ENCODE data around the gene CADPS. TPM values are rescaled to one million over a fixed set of nuclear protein-coding genes. Genes with fewer than 3 reads are reported as not detected.

CADPS gene
- polyA plus RNA-seq, 1 of the 3 experiments (the other 2 are of a cell fraction): 5.8 TPM

GRCh38 chr3:62812631-62813030 lies 62.6 kb downstream of the CADPS start (continued):
- no peak for TF ChIP-seq REST (IDR thresholded peaks at IDR 0.05; ENCODE audit: low read depth, low read length)
- TF ChIP-seq GATA2 (CRISPR knock-in tag; IDR thresholded peaks at IDR 0.05): no peak
- TF ChIP-seq TCF12 (IDR thresholded peaks at IDR 0.05): no peak

GRCh38 chr3:62811119-62811518 lies 64.1 kb downstream of the CADPS start:
- ChIA-PET CTCF (interaction anchor here (1.6 kb wide), 1 partner anchor 25 kb away, joined by 4 read pairs; no protein-coding TSS in a partner anchor), POLR2A (no interaction called here)
- no peaks in the 10 kb centered on the region for H3K9me2 ChIP-seq

More at GRCh38 chr3:62811119-62811518, 64.1 kb downstream of the CADPS start:
- no peaks in the 10 kb centered on the region for H3F3A ChIP-seq (replicated peaks; ENCODE audit: insufficient read depth)
- no peaks in the 10 kb centered on the region for H3K27me3 ChIP-seq (ENCODE audit: insufficient read depth)
- TF ChIP-seq RAD21 (IDR thresholded peaks at IDR 0.05; ENCODE audit: low read length) (no peak), MXI1 (IDR thresholded peaks at IDR 0.05; ENCODE audit: low read depth, low read length) (no peak), RCOR1 (IDR thresholded peaks at IDR 0.05; ENCODE audit: low read length) (no peak), JUND (IDR thresholded peaks at IDR 0.05) (no peak), SIN3A (IDR thresholded peaks at IDR 0.05; ENCODE audit: borderline replicate concordance, low read depth, low read length) (no peak), RFX5 (IDR thresholded peaks at IDR 0.05; ENCODE audit: low read length) (no peak), USF1 (IDR thresholded peaks at IDR 0.05; ENCODE audit: borderline replicate concordance, low read depth) (no peak), FOXJ3 (CRISPR knock-in tag; IDR thresholded peaks at IDR 0.05) (no peak), EZH2phosphoT487 (IDR thresholded peaks at IDR 0.05; ENCODE audit: borderline replicate concordance, low read depth) (no peak), MAX (IDR thresholded peaks at IDR 0.05; ENCODE audit: low read depth) (no peak), TEAD4 (IDR thresholded peaks at IDR 0.05; ENCODE audit: borderline replicate concordance, insufficient read depth) (no peak), CHD2 (IDR thresholded peaks at IDR 0.05; ENCODE audit: low read length, partially characterized antibody) (no peak), ELF1 (IDR thresholded peaks at IDR 0.05) (no peak), TCF12 (IDR thresholded peaks at IDR 0.05) (no peak), EP300 (IDR thresholded peaks at IDR 0.05; ENCODE audit: borderline replicate concordance in 1 of 2, low read depth in 1 of 2, low read length in 1 of 2) (no peak), NFIC (IDR thresholded peaks at IDR 0.05; ENCODE audit: borderline replicate concordance) (no peak), NRF1 (IDR thresholded peaks at IDR 0.05; ENCODE audit: low read depth, low read length) (no peak), TAF1 (IDR thresholded peaks at IDR 0.05; ENCODE audit: borderline replicate concordance, low read depth, low read length) (no peak), ZBTB33 (IDR thresholded peaks at IDR 0.05; ENCODE audit: borderline replicate concordance, low read depth) (no peak)
- H3K4me2 ChIP-seq: no peak overlapping the region
- DNase-seq: no peak
- H3K79me2 ChIP-seq (ENCODE audit: insufficient read depth): no peaks in the 10 kb centered on the region
- no peaks in the 10 kb centered on the region for H3K36me3 ChIP-seq (replicated peaks in 1 of 2; ENCODE audit: control insufficient read depth in 1 of 2, insufficient read depth in 2 of 2, low read length in 1 of 2)
- H3K4me1 ChIP-seq (ENCODE audit: control insufficient read depth in 1 of 2, insufficient read depth in 2 of 2, low read depth in 1 of 2, low read length in 1 of 2): peaks cover 0 to under 1% of the 10 kb centered on the region in 2 experiments; a peak in 1 of 4 replicates
- no peak overlapping the region for H3K27ac ChIP-seq (ENCODE audit: low read depth in 2 of 2, low read length in 1 of 2)
- no peak overlapping the region for H3K9ac ChIP-seq
- H4K20me1 ChIP-seq (ENCODE audit: insufficient read depth): no peaks in the 10 kb centered on the region
- H3K4me3 ChIP-seq (ENCODE audit: low read depth in 2 of 2, low read length in 1 of 2): no peak overlapping the region
- no peaks in the 10 kb centered on the region for H3K9me3 ChIP-seq
- no peak overlapping the region for H2AFZ ChIP-seq (ENCODE audit: low read depth)

All from SK-N-SH (cell line).